Measurements from ENCODE around the gene CLMN. TPM values are rescaled to one million over a fixed set of nuclear protein-coding genes. Genes with fewer than 3 reads are reported as not detected.

The CLMN gene
- total and polyA plus RNA-seq, 9 of the 15 experiments (the other 6 are each of a cell fraction or from before 2014, with no cell fraction given): 0.01 to 0.18 (median 0.07) TPM; not detected in 4

- no TSS peak for BruUV-seq (replicated peaks)
- Histone ChIP-seq H3K9ac (ENCODE audit: insufficient read depth in 1 of 2, low read depth in 2 of 2, low read length in 2 of 2) (no peak overlapping the region), H4K20me1 (replicated peaks; ENCODE audit: control insufficient read depth, insufficient read depth, low read length) (no peaks in the 10 kb centered on the region), H3K4me3 (no peak overlapping the region), H3K36me3 (ENCODE audit: control insufficient read depth, insufficient read depth, low read length) (no peaks in the 10 kb centered on the region), H3K9me1 (ENCODE audit: control insufficient read depth, insufficient read depth, low read length) (no peaks in the 10 kb centered on the region), H3K27me3 (ENCODE audit: control insufficient read depth in 2 of 2, insufficient read depth in 2 of 2, low read length in 2 of 2) (peaks cover 7 to 42% of the 10 kb centered on the region in 2 experiments), H2AFZ (ENCODE audit: low read depth, low read length) (no peak overlapping the region), H3K27ac (ENCODE audit: extremely low read depth, low read depth, low read length) (no peak overlapping the region), H3K4me1 (replicated peaks in 1 of 2; ENCODE audit: control insufficient read depth in 2 of 2, insufficient read depth in 2 of 2, low read length in 2 of 2) (no peaks in the 10 kb centered on the region), H3K9me3 (replicated peaks; ENCODE audit: control insufficient read depth, insufficient read depth, low read depth, low read length) (no peaks in the 10 kb centered on the region), H3K79me2 (ENCODE audit: control insufficient read depth, insufficient read depth, low read length) (no peaks in the 10 kb centered on the region), H3K4me2 (ENCODE audit: insufficient read depth, low read length) (no peak overlapping the region)
- in situ Hi-C loops (cut with MboI): no loop called here
- ATAC-seq (no peak), DNase-seq (ENCODE audit: extremely low read depth in 1 of 4, low spot score in 3 of 4) (no peak), FAIRE-seq (no peak)
- ChIA-PET POLR2A (interaction anchor here (0.7 kb wide), 1 partner anchor 9 kb away, joined by 3 read pairs; no protein-coding TSS in a partner anchor), CTCF (ENCODE audit: low intra/inter-chr PET ratio) (no interaction called here)
- intact Hi-C loops (cut with micrococcal nuclease): no loop called here
- WGBS (ENCODE audit: insufficient coverage, low coverage, missing lambda C conversion rate): 2% methylated on average over 10 of the region's 10 CpGs
- TF ChIP-seq FOXJ2 (tag; IDR thresholded peaks at IDR 0.05) (no peak), NR0B1 (IDR thresholded peaks at IDR 0.05; ENCODE audit: partially characterized antibody) (no peak), ZMIZ1 (IDR thresholded peaks at IDR 0.05; ENCODE audit: low read depth in 2 of 2, low read length in 2 of 2) (no peak), MTA1 (IDR thresholded peaks at IDR 0.05; ENCODE audit: borderline replicate concordance) (no peak), MAFF (IDR thresholded peaks at IDR 0.05; ENCODE audit: low read length) (no peak), ZNF780A (CRISPR knock-in tag; IDR thresholded peaks at IDR 0.05) (no peak), RNF2 (IDR thresholded peaks at IDR 0.05) (no peak), ZBTB8A (IDR thresholded peaks at IDR 0.05; ENCODE audit: partially characterized antibody) (no peak), ATF6 (CRISPR knock-in tag; IDR thresholded peaks at IDR 0.05) (no peak), ILK (tag; IDR thresholded peaks at IDR 0.05; ENCODE audit: borderline replicate concordance, low read depth) (no peak)
- TF ChIP-seq, protein P1, sequence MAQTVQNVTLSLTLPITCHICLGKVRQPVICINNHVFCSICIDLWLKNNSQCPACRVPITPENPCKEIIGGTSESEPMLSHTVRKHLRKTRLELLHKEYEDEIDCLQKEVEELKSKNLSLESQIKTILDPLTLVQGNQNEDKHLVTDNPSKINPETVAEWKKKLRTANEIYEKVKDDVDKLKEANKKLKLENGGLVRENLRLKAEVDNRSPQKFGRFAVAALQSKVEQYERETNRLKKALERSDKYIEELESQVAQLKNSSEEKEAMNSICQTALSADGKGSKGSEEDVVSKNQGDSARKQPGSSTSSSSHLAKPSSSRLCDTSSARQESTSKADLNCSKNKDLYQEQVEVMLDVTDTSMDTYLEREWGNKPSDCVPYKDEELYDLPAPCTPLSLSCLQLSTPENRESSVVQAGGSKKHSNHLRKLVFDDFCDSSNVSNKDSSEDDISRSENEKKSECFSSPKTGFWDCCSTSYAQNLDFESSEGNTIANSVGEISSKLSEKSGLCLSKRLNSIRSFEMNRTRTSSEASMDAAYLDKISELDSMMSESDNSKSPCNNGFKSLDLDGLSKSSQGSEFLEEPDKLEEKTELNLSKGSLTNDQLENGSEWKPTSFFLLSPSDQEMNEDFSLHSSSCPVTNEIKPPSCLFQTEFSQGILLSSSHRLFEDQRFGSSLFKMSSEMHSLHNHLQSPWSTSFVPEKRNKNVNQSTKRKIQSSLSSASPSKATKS (CRISPR knock-in tag; IDR thresholded peaks at IDR 0.05): no peak
Observed at GRCh38 chr14:95217391-95217900, 102.3 kb downstream of the CLMN start.

All from K562 (cell line).